Gastrocnemius medialis (tissue), 4 donors: ENCODE data around the gene CPN2. TPM values are rescaled to one million over a fixed set of nuclear protein-coding genes. Genes with fewer than 3 reads are reported as not detected.

Experiments used
- ATAC-seq, 2 donors: fragments of 150-250 bp; one replicate each; pipeline ENCODE4 v1.9.1; 2016
- DNase-seq, 2 donors: peaks; one replicate each; pipeline ENCODE4 v3.0.0-alpha.2; 2019
- H3K27ac ChIP-seq, 4 donors: fragments of 200-600 bp; sonication (generic); 1 replicate in 1 of 4; 2 replicates in 3 of 4; pipeline ENCODE4 v1.5.1; 2016 to 2018; ENCODE audit warnings: mild to moderate bottlenecking in 2 of 4, moderate library complexity in 1 of 4
- H3K27me3 ChIP-seq, 3 donors: fragments of 200-600 bp; sonication (generic) in 2 of 3; 1 replicate in 1 of 3; 2 replicates in 2 of 3; pipeline versions ENCODE4 v1.5.1 to v1.6.0; 2016 to 2019; ENCODE audit warnings: mild to moderate bottlenecking in 1 of 3, moderate library complexity in 1 of 3
- H3K36me3 ChIP-seq, 2 donors: fragments of 200-600 bp; sonication (generic) in 1 of 2; one replicate each; pipeline ENCODE4 v1.5.1; 2017 to 2018
- H3K4me1 ChIP-seq, 2 donors: fragments of 200-600 bp; sonication (generic) in 1 of 2; one replicate each; pipeline ENCODE4 v1.5.1; 2016 to 2017; ENCODE audit warnings: mild to moderate bottlenecking in 2 of 2
- H3K4me3 ChIP-seq, 4 donors: fragments of 200-600 bp; sonication (generic) in 3 of 4; 1 replicate in 1 of 4; 2 replicates in 3 of 4; pipeline ENCODE4 v1.5.1; 2016 to 2019; ENCODE audit warnings: mild to moderate bottlenecking in 2 of 4
- H3K9me3 ChIP-seq, 3 donors: fragments of 200-600 bp; sonication (generic) in 2 of 3; 1 replicate in 1 of 3; 2 replicates in 2 of 3; pipeline ENCODE4 v1.5.1; 2016 to 2019
- POLR2A ChIP-seq, 2 donors: fragments of 450-650 bp; IDR thresholded peaks; one replicate each; pipeline ENCODE4 v1.6.1; 2017; ENCODE audit warnings: antibody characterized with exemption in 2 of 2, mild to moderate bottlenecking in 2 of 2, moderate library complexity in 2 of 2
- in situ Hi-C, 4 donors: fragments of 200-750 bp; cut with MboI; loops; one replicate each; pipeline versions ENCODE4 v1.15.0 to v1.8.0; 2017; ENCODE audit warnings: low sequenced_read_pairs in 4 of 4
- intact Hi-C: fragments of 100-400 bp; cut with DNase I; formaldehyde crosslinking; loops from one replicate; pipeline ENCODE4 v1.15.1; 2023; ENCODE audit warnings: low total_unique reads
- total RNA-seq, 4 donors: library from RNA; depleted of rRNA; stranded (reverse); fragments of >200 nt; gene quantifications; one replicate each; pipeline versions ENCODE4 v1.1.0 to v1.2.3, GENCODE V29; 2016
- TF ChIP-seq, protein P1 (sequence below), 5 experiments: fragments of 450-650 bp in 3 of 5; fragments of 200-600 bp in 2 of 5; sonication (generic) in 2 of 5; IDR thresholded peaks in 4 of 5; conservative IDR thresholded peaks in 1 of 5; 1 replicate in 4 of 5; 2 replicates in 1 of 5; pipeline ENCODE4 v1.5.1; 2016 to 2019; ENCODE audit warnings: antibody characterized with exemption in 5 of 5, mild to moderate bottlenecking in 3 of 5, moderate library complexity in 3 of 5

CPN2 gene
- total RNA-seq, 4 donors from 2014 or later: 0.46 to 1.1 TPM; not detected in 2

DNA sequence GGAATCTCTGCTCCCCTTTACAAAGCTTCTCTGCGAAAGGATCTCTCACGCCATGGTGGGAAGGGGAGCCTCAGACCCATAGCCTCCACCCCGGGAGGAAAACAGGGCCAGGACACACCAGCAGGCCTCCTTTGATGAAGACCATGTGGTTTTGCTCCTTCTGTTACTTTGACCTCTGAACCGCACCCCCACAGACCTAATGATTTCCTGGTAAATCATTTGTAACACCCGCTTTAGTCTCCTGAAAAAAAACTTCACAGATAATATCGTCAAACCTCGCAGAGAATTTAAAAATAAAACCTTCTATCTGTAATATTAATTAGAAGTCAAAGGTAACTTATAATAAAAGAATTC, 18.3 kb downstream of the CPN2 start:
- H3K36me3 ChIP-seq: no peaks in the 10 kb centered on the region
- DNase-seq (no peak), ATAC-seq (no peak)
- peaks cover 3 to 13% (median 5%) of the 10 kb centered on the region in 3 donors for H3K27me3 ChIP-seq
- peaks cover 3 to 6% of the 10 kb centered on the region in 2 donors for H3K4me1 ChIP-seq
- no peak overlapping the region for H3K4me3 ChIP-seq
- intact Hi-C loops: loop anchor here (1.0 to 2.0 kb wide), 3 partner anchors 11 to 260 kb away; no protein-coding TSS in a partner anchor
- H3K27ac ChIP-seq: no peak overlapping the region
- TF ChIP-seq, protein P1, sequence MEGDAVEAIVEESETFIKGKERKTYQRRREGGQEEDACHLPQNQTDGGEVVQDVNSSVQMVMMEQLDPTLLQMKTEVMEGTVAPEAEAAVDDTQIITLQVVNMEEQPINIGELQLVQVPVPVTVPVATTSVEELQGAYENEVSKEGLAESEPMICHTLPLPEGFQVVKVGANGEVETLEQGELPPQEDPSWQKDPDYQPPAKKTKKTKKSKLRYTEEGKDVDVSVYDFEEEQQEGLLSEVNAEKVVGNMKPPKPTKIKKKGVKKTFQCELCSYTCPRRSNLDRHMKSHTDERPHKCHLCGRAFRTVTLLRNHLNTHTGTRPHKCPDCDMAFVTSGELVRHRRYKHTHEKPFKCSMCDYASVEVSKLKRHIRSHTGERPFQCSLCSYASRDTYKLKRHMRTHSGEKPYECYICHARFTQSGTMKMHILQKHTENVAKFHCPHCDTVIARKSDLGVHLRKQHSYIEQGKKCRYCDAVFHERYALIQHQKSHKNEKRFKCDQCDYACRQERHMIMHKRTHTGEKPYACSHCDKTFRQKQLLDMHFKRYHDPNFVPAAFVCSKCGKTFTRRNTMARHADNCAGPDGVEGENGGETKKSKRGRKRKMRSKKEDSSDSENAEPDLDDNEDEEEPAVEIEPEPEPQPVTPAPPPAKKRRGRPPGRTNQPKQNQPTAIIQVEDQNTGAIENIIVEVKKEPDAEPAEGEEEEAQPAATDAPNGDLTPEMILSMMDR (IDR thresholded peaks at IDR 0.05 in 4 of 5, conservative IDR thresholded peaks at IDR 0.05 in 1 of 5): no peak
- no peak for TF ChIP-seq POLR2A (IDR thresholded peaks at IDR 0.05)
- in situ Hi-C loops: loop anchor here in 3 of 4 donors (5.0 to 25.0 kb wide), 2 partner anchors 74 to 254 kb away; no protein-coding TSS in a partner anchor
- no peaks in the 10 kb centered on the region for H3K9me3 ChIP-seq

DNA sequence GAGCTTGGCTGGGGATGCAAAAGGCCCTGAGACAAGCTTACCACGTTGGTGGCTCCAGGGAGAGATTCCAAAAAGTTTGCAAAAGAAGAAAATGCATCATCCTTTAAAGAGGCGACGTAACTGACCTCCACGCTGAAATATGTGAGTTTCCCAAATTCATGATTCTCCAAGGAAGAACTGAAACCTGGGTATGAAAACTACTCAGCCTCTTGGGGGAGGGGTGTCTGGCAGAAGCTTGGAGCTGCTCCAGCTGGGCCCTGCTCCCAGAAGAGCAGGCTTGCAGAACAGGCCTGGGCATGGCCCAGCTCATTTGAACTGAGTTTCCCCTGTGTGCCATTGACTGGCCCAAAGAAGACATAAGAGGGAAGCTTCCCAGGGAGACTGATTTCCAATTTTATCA, 20.5 kb downstream of the CPN2 start:
- in situ Hi-C loops: loop anchor here in 3 of 4 donors (5.0 to 25.0 kb wide), 2 partner anchors 77 to 257 kb away; no protein-coding TSS in a partner anchor

DNA sequence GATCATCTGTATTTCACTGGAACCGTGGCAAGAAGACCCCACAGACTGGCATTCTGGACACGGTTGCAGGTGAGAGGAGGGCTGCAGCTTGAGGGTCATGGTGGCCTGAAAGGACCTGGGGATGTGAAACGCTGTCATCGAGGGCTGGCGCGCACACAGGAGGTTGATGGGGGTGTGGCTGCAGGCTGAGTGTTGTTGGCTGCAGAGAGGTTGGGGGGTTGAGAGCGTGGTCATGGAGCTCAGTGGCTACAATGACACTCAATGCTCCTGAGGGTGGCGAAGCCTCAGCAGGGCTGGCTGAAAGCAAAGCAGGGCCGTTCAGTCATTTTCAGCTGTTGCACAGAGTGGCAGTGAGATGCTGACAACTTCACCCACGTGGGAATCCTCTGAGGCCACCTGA, 21.0 kb downstream of the CPN2 start:
- TF ChIP-seq, protein P1 (IDR thresholded peaks at IDR 0.05 in 4 of 5, conservative IDR thresholded peaks at IDR 0.05 in 1 of 5): no peak
- no peak for TF ChIP-seq POLR2A (IDR thresholded peaks at IDR 0.05)
- Histone ChIP-seq H3K27me3 (peaks cover 3 to 15% (median 5%) of the 10 kb centered on the region in 3 donors), H3K27ac (no peak overlapping the region), H3K4me1 (peaks cover 3 to 6% of the 10 kb centered on the region in 2 donors), H3K4me3 (no peak overlapping the region), H3K9me3 (no peaks in the 10 kb centered on the region), H3K36me3 (no peaks in the 10 kb centered on the region)
- DNase-seq: no peak
- in situ Hi-C loops: loop anchor here in 3 of 4 donors (5.0 to 25.0 kb wide), 2 partner anchors 77 to 257 kb away; no protein-coding TSS in a partner anchor
- intact Hi-C loops: no loop called here
- ATAC-seq: no peak

More for the DNA sequence above, 20.5 kb downstream of the CPN2 start:
- no peaks in the 10 kb centered on the region for H3K36me3 ChIP-seq
- H3K4me1 ChIP-seq: peaks cover 3 to 6% of the 10 kb centered on the region in 2 donors
- TF ChIP-seq, protein P1 (IDR thresholded peaks at IDR 0.05 in 4 of 5, conservative IDR thresholded peaks at IDR 0.05 in 1 of 5): no peak
- TF ChIP-seq POLR2A (IDR thresholded peaks at IDR 0.05): no peak
- peaks cover 3 to 15% (median 5%) of the 10 kb centered on the region in 3 donors for H3K27me3 ChIP-seq
- ATAC-seq: no peak
- DNase-seq: no peak
- no peaks in the 10 kb centered on the region for H3K9me3 ChIP-seq
- no peak overlapping the region for H3K4me3 ChIP-seq
- intact Hi-C loops: no loop called here
- H3K27ac ChIP-seq: no peak overlapping the region

DNA sequence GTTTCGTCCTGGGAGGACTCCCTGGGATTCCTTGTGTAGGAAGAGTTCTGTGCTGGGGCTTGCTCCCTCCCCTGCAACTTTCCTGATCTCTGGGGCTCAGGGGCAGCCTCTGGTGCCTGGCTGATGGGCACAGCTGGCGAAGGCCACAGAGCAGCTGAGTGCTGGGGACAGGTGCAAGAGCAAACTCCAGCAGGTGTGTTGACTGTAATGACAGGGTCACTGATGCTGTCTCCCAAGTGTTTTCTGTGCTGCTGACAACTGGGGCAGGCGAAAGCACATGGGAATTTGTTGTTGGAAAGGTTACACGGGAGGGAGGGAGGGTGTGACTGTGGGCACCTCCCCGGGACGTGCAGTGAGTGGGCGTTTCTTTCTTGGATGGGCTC, 21.6 kb downstream of the CPN2 start:
- in situ Hi-C loops (loop anchor here in 2 of 4 donors (10.0 to 25.0 kb wide), 2 partner anchors 258 to 265 kb away; no protein-coding TSS in a partner anchor), intact Hi-C loops (no loop called here)
- Histone ChIP-seq H3K9me3 (no peaks in the 10 kb centered on the region), H3K27ac (no peak overlapping the region), H3K27me3 (peaks cover 3 to 15% (median 5%) of the 10 kb centered on the region in 3 donors), H3K4me1 (peaks cover 3 to 6% of the 10 kb centered on the region in 2 donors), H3K4me3 (no peak overlapping the region), H3K36me3 (no peaks in the 10 kb centered on the region)
- no peak for DNase-seq
- no peak for ATAC-seq
- TF ChIP-seq, protein P1 (IDR thresholded peaks at IDR 0.05 in 4 of 5, conservative IDR thresholded peaks at IDR 0.05 in 1 of 5): no peak
- TF ChIP-seq POLR2A (IDR thresholded peaks at IDR 0.05): no peak
